ENCODE data around the gene USHBP1.
A peak's percentile ranks its signal among the peaks of the same experiment; 100 is the strongest.

USHBP1 gene

GRCh38 chr19:17240062-17240752 lies 24.3 kb downstream of the USHBP1 start:
- Histone ChIP-seq H3K27me3 (replicated peaks; ENCODE audit: control insufficient read depth, insufficient read depth, low read length, poor library complexity, severe bottlenecking) (no peaks in the 10 kb centered on the region), H3K4me1 (ENCODE audit: control insufficient read depth, insufficient read depth, low read length, poor library complexity, severe bottlenecking) (peaks cover 2% of the 10 kb centered on the region), H3K4me3 (ENCODE audit: insufficient read depth, low read depth, low read length, poor library complexity, severe bottlenecking) (no peak overlapping the region), H3K36me3 (ENCODE audit: control insufficient read depth, insufficient read depth, low read length) (no peaks in the 10 kb centered on the region), H3K27ac (ENCODE audit: insufficient read depth, low read length, poor library complexity, severe bottlenecking) (no peak overlapping the region), H3K9me3 (ENCODE audit: control insufficient read depth, low read length) (no peaks in the 10 kb centered on the region)
- no peak for DNase-seq

- Histone ChIP-seq H3K9me3 (ENCODE audit: control insufficient read depth, low read length) (no peaks in the 10 kb centered on the region), H3K27me3 (replicated peaks; ENCODE audit: control insufficient read depth, insufficient read depth, low read length, poor library complexity, severe bottlenecking) (no peaks in the 10 kb centered on the region), H3K4me1 (ENCODE audit: control insufficient read depth, insufficient read depth, low read length, poor library complexity, severe bottlenecking) (peaks cover 8% of the 10 kb centered on the region), H3K27ac (ENCODE audit: insufficient read depth, low read length, poor library complexity, severe bottlenecking) (no peak overlapping the region), H3K36me3 (ENCODE audit: control insufficient read depth, insufficient read depth, low read length) (no peaks in the 10 kb centered on the region), H3K4me3 (ENCODE audit: insufficient read depth, low read depth, low read length, poor library complexity, severe bottlenecking) (no peak overlapping the region)
- no peak for DNase-seq
These were observed 26.5 kb downstream of the USHBP1 start for GRCh38 chr19:17237747-17238706.

GRCh38 chr19:17236811-17237543 lies 27.6 kb downstream of the USHBP1 start:
- no peak for DNase-seq
- Histone ChIP-seq H3K27ac (ENCODE audit: insufficient read depth, low read length, poor library complexity, severe bottlenecking) (no peak overlapping the region), H3K4me1 (ENCODE audit: control insufficient read depth, insufficient read depth, low read length, poor library complexity, severe bottlenecking) (peaks cover 8% of the 10 kb centered on the region), H3K36me3 (ENCODE audit: control insufficient read depth, insufficient read depth, low read length) (no peaks in the 10 kb centered on the region), H3K4me3 (ENCODE audit: insufficient read depth, low read depth, low read length, poor library complexity, severe bottlenecking) (no peak overlapping the region), H3K9me3 (ENCODE audit: control insufficient read depth, low read length) (no peaks in the 10 kb centered on the region), H3K27me3 (replicated peaks; ENCODE audit: control insufficient read depth, insufficient read depth, low read length, poor library complexity, severe bottlenecking) (no peaks in the 10 kb centered on the region)

DNA sequence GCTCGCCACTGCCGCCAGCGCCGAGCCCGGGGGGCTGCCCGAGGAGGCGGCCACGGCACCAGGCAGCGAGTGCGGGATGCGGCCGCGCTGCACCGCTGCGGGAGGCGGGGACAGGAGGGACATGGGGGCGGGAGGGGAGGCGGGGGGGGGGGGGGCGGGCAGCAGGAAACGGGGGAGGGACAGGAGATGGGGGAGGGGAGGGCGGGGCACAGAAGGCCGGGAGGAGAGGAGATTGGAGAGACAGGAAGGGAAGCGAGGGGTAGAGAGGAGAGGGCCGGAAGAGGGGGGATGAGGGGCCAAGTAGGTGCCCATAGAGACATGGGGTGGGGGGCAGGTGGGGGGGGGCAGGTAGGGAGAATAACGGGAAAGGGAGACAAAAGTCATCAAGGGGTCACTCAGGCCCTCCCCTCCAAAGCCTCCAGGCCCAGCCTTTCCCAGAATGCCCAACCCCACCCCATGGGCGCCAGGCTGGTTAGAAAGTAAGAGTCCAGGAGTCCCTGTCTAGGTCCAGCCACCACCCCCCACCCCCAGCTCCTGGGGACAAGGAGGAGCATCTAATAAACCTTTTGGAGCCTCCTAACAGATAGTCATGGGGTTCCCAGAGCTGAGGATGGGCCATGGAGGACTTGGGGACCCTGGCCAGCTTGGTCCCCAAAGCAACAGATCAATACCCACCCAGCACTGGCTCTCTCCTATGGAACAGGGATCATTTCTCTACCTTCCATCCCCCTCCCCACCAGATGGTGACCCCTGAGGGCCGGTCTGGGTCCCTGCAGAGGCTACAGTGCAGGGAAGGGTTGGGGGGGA lies 28.4 kb downstream of the USHBP1 start:
- peak in 1 of 3 donors; percentile 11 for DNase-seq
- Histone ChIP-seq H3K9me3 (ENCODE audit: control insufficient read depth, low read length) (no peaks in the 10 kb centered on the region), H3K4me1 (ENCODE audit: control insufficient read depth, insufficient read depth, low read length, poor library complexity, severe bottlenecking) (peaks cover 8% of the 10 kb centered on the region), H3K27ac (ENCODE audit: insufficient read depth, low read length, poor library complexity, severe bottlenecking) (no peak overlapping the region), H3K27me3 (replicated peaks; ENCODE audit: control insufficient read depth, insufficient read depth, low read length, poor library complexity, severe bottlenecking) (no peaks in the 10 kb centered on the region), H3K36me3 (ENCODE audit: control insufficient read depth, insufficient read depth, low read length) (no peaks in the 10 kb centered on the region), H3K4me3 (ENCODE audit: insufficient read depth, low read depth, low read length, poor library complexity, severe bottlenecking) (peak overlapping the region; percentile 74)

GRCh38 chr19:17235300-17235970 lies 29.1 kb downstream of the USHBP1 start:
- peak overlapping the region; percentile 55 for H3K27ac ChIP-seq (ENCODE audit: insufficient read depth, low read length, poor library complexity, severe bottlenecking)
- H3K36me3 ChIP-seq (ENCODE audit: control insufficient read depth, insufficient read depth, low read length), result no peaks in the 10 kb centered on the region
- H3K27me3 ChIP-seq (replicated peaks; ENCODE audit: control insufficient read depth, insufficient read depth, low read length, poor library complexity, severe bottlenecking), result no peaks in the 10 kb centered on the region
- DNase-seq, result peak; percentile 49 to 66 (median 53)
- H3K4me3 ChIP-seq (ENCODE audit: insufficient read depth, low read depth, low read length, poor library complexity, severe bottlenecking), result peak overlapping the region; percentile 74
- peaks cover 8% of the 10 kb centered on the region for H3K4me1 ChIP-seq (ENCODE audit: control insufficient read depth, insufficient read depth, low read length, poor library complexity, severe bottlenecking)
- no peaks in the 10 kb centered on the region for H3K9me3 ChIP-seq (ENCODE audit: control insufficient read depth, low read length)

DNA sequence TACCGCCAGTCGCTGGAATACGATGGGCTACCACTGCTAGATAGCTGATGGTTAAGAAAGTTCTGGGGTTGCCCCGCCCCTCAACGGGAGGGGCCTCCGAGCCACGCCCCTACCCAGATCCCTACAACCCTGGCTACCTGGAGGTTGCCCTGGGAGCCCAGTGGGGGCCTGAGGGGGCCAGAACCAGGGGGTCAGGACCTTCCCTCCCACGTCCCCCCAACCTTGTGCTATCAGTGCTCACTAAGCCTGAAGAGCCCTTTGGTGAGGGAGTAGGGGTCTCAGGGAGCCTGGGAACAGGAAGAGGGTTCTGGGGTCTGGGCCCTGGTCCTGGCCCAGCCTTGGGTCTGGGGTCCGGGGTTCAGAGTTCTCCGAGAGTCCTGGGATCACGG lies 29.6 kb downstream of the USHBP1 start:
- H3K9me3 ChIP-seq (ENCODE audit: control insufficient read depth, low read length), result no peaks in the 10 kb centered on the region
- H3K36me3 ChIP-seq (ENCODE audit: control insufficient read depth, insufficient read depth, low read length), result no peaks in the 10 kb centered on the region
- peaks cover 8% of the 10 kb centered on the region for H3K4me1 ChIP-seq (ENCODE audit: control insufficient read depth, insufficient read depth, low read length, poor library complexity, severe bottlenecking)
- H3K27ac ChIP-seq (ENCODE audit: insufficient read depth, low read length, poor library complexity, severe bottlenecking), result peak overlapping the region; percentile 55
- peak in 2 of 3 donors; percentile 21 to 37 for DNase-seq
- H3K4me3 ChIP-seq (ENCODE audit: insufficient read depth, low read depth, low read length, poor library complexity, severe bottlenecking), result peak overlapping the region; percentile 74
- H3K27me3 ChIP-seq (replicated peaks; ENCODE audit: control insufficient read depth, insufficient read depth, low read length, poor library complexity, severe bottlenecking), result no peaks in the 10 kb centered on the region

- no peaks in the 10 kb centered on the region for H3K36me3 ChIP-seq (ENCODE audit: control insufficient read depth, insufficient read depth, low read length)
- no peaks in the 10 kb centered on the region for H3K9me3 ChIP-seq (ENCODE audit: control insufficient read depth, low read length)
- H3K27me3 ChIP-seq (replicated peaks; ENCODE audit: control insufficient read depth, insufficient read depth, low read length, poor library complexity, severe bottlenecking), result no peaks in the 10 kb centered on the region
These were observed 32.3 kb downstream of the USHBP1 start for GRCh38 chr19:17232258-17232657.

DNA sequence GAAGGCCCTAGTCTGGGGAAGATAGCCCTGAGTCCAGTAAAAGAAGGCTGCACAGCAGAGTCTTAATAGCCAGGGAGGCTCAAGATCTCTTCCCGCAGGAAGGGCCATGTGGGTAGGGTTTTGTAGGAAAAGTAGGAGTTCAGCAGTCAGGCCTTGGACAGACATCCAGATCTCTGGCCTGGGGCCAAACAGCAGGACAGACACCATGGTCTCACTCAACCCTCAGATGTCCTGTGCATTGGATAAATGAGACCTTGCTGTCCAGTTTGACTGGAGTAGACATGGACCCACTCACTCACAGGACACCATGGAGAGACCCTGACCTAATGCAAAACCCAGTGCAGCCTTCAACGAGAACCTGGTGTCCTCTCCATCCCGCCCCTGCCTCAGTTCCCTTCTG lies 34.7 kb downstream of the USHBP1 start:
- Histone ChIP-seq H3K27me3 (replicated peaks; ENCODE audit: control insufficient read depth, insufficient read depth, low read length, poor library complexity, severe bottlenecking) (no peaks in the 10 kb centered on the region), H3K4me1 (ENCODE audit: control insufficient read depth, insufficient read depth, low read length, poor library complexity, severe bottlenecking) (peaks cover 13% of the 10 kb centered on the region), H3K9me3 (ENCODE audit: control insufficient read depth, low read length) (no peaks in the 10 kb centered on the region), H3K36me3 (ENCODE audit: control insufficient read depth, insufficient read depth, low read length) (no peaks in the 10 kb centered on the region), H3K4me3 (ENCODE audit: insufficient read depth, low read depth, low read length, poor library complexity, severe bottlenecking) (no peak overlapping the region), H3K27ac (ENCODE audit: insufficient read depth, low read length, poor library complexity, severe bottlenecking) (no peak overlapping the region)
- no peak for DNase-seq

More at GRCh38 chr19:17232258-17232657, 32.3 kb downstream of the USHBP1 start:
- Histone ChIP-seq H3K27ac (ENCODE audit: insufficient read depth, low read length, poor library complexity, severe bottlenecking) (no peak overlapping the region), H3K4me1 (ENCODE audit: control insufficient read depth, insufficient read depth, low read length, poor library complexity, severe bottlenecking) (peaks cover 8% of the 10 kb centered on the region), H3K4me3 (ENCODE audit: insufficient read depth, low read depth, low read length, poor library complexity, severe bottlenecking) (no peak overlapping the region)
- no peak for DNase-seq
